Metanephros (tissue), 1 donor: ENCODE data around the gene CDK5RAP3. TPM values are rescaled to one million over a fixed set of nuclear protein-coding genes. Genes with fewer than 3 reads are reported as not detected.

Experiments used
- total RNA-seq: library from RNA; depleted of rRNA; stranded (reverse); fragments of >200 nt; gene quantifications from one replicate; pipeline ENCODE4 v1.2.3, GENCODE V29; 2014

CDK5RAP3 gene
- total RNA-seq, result 156 TPM

GRCh38 chr17:47970725-47971499 lies at the start of gene CDK5RAP3:
TSS of gene CDK5RAP3 (plus strand) at chr17:47971113. CDS start at chr17:47971147, 34 bp downstream.

GRCh38 chr17:47941246-47942095 lies 29.4 kb upstream of the CDK5RAP3 start, which contains the start of gene PNPO:
TSS of gene PNPO (plus strand) at chr17:47941571. CDS start at chr17:47941676, 105 bp downstream.

GRCh38 chr17:47957591-47958490 lies 13.1 kb upstream of the CDK5RAP3 start, which contains the start of gene PRR15L:
TSS of gene PRR15L (minus strand) at chr17:47957883. CDS start at chr17:47953234, 4,649 bp downstream.

Other genes starting within 250 kb of the CDK5RAP3 start
- gene TBX21, start 237.9 kb upstream of the CDK5RAP3 start, total RNA-seq, result 0.18 TPM
- 17.2 TPM for gene OSBPL7, start 149.3 kb upstream of the CDK5RAP3 start, total RNA-seq
- 31.5 TPM for gene MRPL10, start 139.6 kb upstream of the CDK5RAP3 start, total RNA-seq
- gene LRRC46, start 139.4 kb upstream of the CDK5RAP3 start, total RNA-seq, result 0.35 TPM
- gene SCRN2, start 129.8 kb upstream of the CDK5RAP3 start, total RNA-seq, result 48.4 TPM
- 2.3 TPM for gene SP6, start 120.0 kb upstream of the CDK5RAP3 start, total RNA-seq
- 5.0 TPM for gene SP2, start 74.9 kb upstream of the CDK5RAP3 start, total RNA-seq
- 16.1 TPM for gene PNPO, start 29.5 kb upstream of the CDK5RAP3 start, total RNA-seq
- gene PRR15L, start 13.2 kb upstream of the CDK5RAP3 start, total RNA-seq, result 14.5 TPM
- gene COPZ2, start 66.7 kb downstream of the CDK5RAP3 start, total RNA-seq, result 12.4 TPM
- 164 TPM for gene NFE2L1, start 77.2 kb downstream of the CDK5RAP3 start, total RNA-seq
- gene CBX1, start 130.4 kb downstream of the CDK5RAP3 start, total RNA-seq, result 63.2 TPM
- 12.0 TPM for gene SNX11, start 136.7 kb downstream of the CDK5RAP3 start, total RNA-seq